ENCODE measurements around the gene C5orf24.
"Not testable (repeated sequence)": the region's sequence is repeated elsewhere in the genome, so short reads cannot be mapped to it uniquely, and the experiment has no call there.

The C5orf24 gene

GRCh38 chr5:134864707-134865106, 18.9 kb downstream of the C5orf24 start:
- no peak for DNase-seq

GRCh38 chr5:134873494-134873893, 27.7 kb downstream of the C5orf24 start:
- DNase-seq, result no peak

GRCh38 chr5:134873987-134874830, 28.4 kb downstream of the C5orf24 start, which contains the start of gene TXNDC15:
TXNDC15 (plus strand) TSS chr5:134874371; CDS start chr5:134874428, 57 bp downstream.
- DNase-seq, result peak; percentile 43

GRCh38 chr5:134874831-134875655, 29.3 kb downstream of the C5orf24 start:
- DNase-seq, result peak; percentile 28

GRCh38 chr5:134877159-134877558, 31.4 kb downstream of the C5orf24 start:
- DNase-seq, result no peak

- DNase-seq, result no peak
Observed at GRCh38 chr5:134878403-134878802, 32.6 kb downstream of the C5orf24 start.

- no peak for DNase-seq
Observed at GRCh38 chr5:134879456-134879855, 33.7 kb downstream of the C5orf24 start.

- DNase-seq, result not testable (repeated sequence)
Observed at GRCh38 chr5:134880937-134881336, 35.2 kb downstream of the C5orf24 start.

- not testable (repeated sequence) for DNase-seq
Observed at GRCh38 chr5:134881711-134882110, 35.9 kb downstream of the C5orf24 start.

- no peak for DNase-seq
Observed at GRCh38 chr5:134887593-134888159, 41.9 kb downstream of the C5orf24 start.

GRCh38 chr5:134889335-134889734, 43.6 kb downstream of the C5orf24 start:
- DNase-seq, result no peak

- no peak for DNase-seq
Observed at GRCh38 chr5:134891473-134891872, 45.7 kb downstream of the C5orf24 start.

GRCh38 chr5:134892282-134892681, 46.5 kb downstream of the C5orf24 start:
- no peak for DNase-seq

- no peak for DNase-seq
Observed at GRCh38 chr5:134892926-134893325, 47.2 kb downstream of the C5orf24 start.

- DNase-seq, result no peak
Observed at GRCh38 chr5:134893748-134894505, 48.2 kb downstream of the C5orf24 start.

GRCh38 chr5:134902071-134902801, 56.5 kb downstream of the C5orf24 start:
- DNase-seq, result no peak

- peak; percentile 78 for DNase-seq
Observed at GRCh38 chr5:134904610-134905245, 59.0 kb downstream of the C5orf24 start, which contains the start of gene PCBD2. PCBD2 (plus strand) TSS chr5:134905131; CDS start chr5:134905140, 9 bp downstream.

GRCh38 chr5:134905246-134905996, 59.7 kb downstream of the C5orf24 start:
- peak; percentile 73 for DNase-seq

- no peak for DNase-seq
Observed at GRCh38 chr5:134906811-134907210, 61.0 kb downstream of the C5orf24 start.

Data from NCI-H1694 (cell line).